K562 (cell line): ENCODE measurements around the gene RANGAP1. TPM values are rescaled to one million over a fixed set of nuclear protein-coding genes. Genes with fewer than 3 reads are reported as not detected.
A peak's percentile ranks its signal among the peaks of the same experiment; 100 is the strongest.

Source experiments
- ARHGAP35 ChIP-seq: fragments of 450-650 bp; IDR thresholded peaks from 2 replicates; pipeline ENCODE4 v1.6.1; 2018; ENCODE audit not compliant: partially characterized antibody
- BRD4 ChIP-seq: fragments of 200-600 bp; sonication (generic); IDR thresholded peaks from 2 replicates; pipeline ENCODE4 v1.6.1; 2017; ENCODE audit warnings: inconsistent platforms
- COPS2 ChIP-seq: fragments of 450-650 bp; conservative IDR thresholded peaks from 2 replicates; pipeline ENCODE4 v1.6.1; 2016; ENCODE audit warnings: mild to moderate bottlenecking, moderate library complexity
- ELF1 ChIP-seq: fragments of 200-800 bp; sonication (Bioruptor generic); IDR thresholded peaks from 2 replicates; pipeline ENCODE4 v1.6.1; 2016; ENCODE audit warnings: missing genetic modification characterization, missing compliant biosample characterization
- HDGF ChIP-seq: fragments of 450-650 bp; IDR thresholded peaks from 2 replicates; pipeline ENCODE4 v1.6.1; 2016
- KDM1A ChIP-seq, 2 experiments: fragments of 450-650 bp; IDR thresholded peaks; 2 replicates each; pipeline ENCODE4 v1.6.1; 2016; ENCODE audit warnings: mild to moderate bottlenecking in 2 of 2
- MBD2 ChIP-seq: sonication (generic); IDR thresholded peaks from 2 replicates; pipeline ENCODE4 v1.6.1; 2016; ENCODE audit warnings: low read depth, borderline replicate concordance
- MTA2 ChIP-seq: fragments of 450-650 bp; IDR thresholded peaks from 2 replicates; pipeline ENCODE4 v1.6.1; 2016; ENCODE audit warnings: low read depth
- NR3C1 ChIP-seq: sonication (generic); formaldehyde crosslinking; IDR thresholded peaks from 2 replicates; pipeline ENCODE4 v1.8.1; 2022; ENCODE audit warnings: missing genetic modification reagents
- PKNOX1 ChIP-seq: fragments of 450-650 bp; IDR thresholded peaks from 2 replicates; pipeline ENCODE4 v1.6.1; 2016
- REST ChIP-seq, 2 experiments: fragments of 450-650 bp; formaldehyde crosslinking in 1 of 2; IDR thresholded peaks; 2 replicates each; pipeline versions ENCODE4 v1.4.0 to v1.6.1; 2014 to 2020; ENCODE audit warnings: mild to moderate bottlenecking in 2 of 2, borderline replicate concordance in 1 of 2, low read depth in 1 of 2
- RNF2 ChIP-seq: sonication (generic); IDR thresholded peaks from 2 replicates; pipeline ENCODE4 v1.6.1; 2016
- SAP30 ChIP-seq: fragments of 200-600 bp; sonication (generic); IDR thresholded peaks from 2 replicates; pipeline ENCODE4 v1.6.1; 2012; ENCODE audit warnings: borderline replicate concordance, low read depth, mild to moderate bottlenecking, moderate library complexity, low read length, control low read depth, inconsistent platforms; ENCODE audit not compliant: insufficient read depth, poor library complexity, severe bottlenecking
- TGIF2 ChIP-seq: sonication (generic); formaldehyde crosslinking; IDR thresholded peaks from 2 replicates; pipeline ENCODE4 v1.8.1; 2022; ENCODE audit warnings: mild to moderate bottlenecking, missing genetic modification reagents, moderate library complexity
- ZBTB17 ChIP-seq: fragments of 450-650 bp; formaldehyde crosslinking; IDR thresholded peaks from 2 replicates; pipeline ENCODE4 v1.4.0; 2020; ENCODE audit warnings: mild to moderate bottlenecking
- ZKSCAN3 ChIP-seq: fragments of 250-450 bp; sonication (Bioruptor Pico); IDR thresholded peaks from 2 replicates; pipeline ENCODE4 v1.4.0; 2020
- ZNF121 ChIP-seq: sonication (generic); formaldehyde crosslinking; conservative IDR thresholded peaks from 2 replicates; pipeline ENCODE4 v1.8.0; 2022; ENCODE audit warnings: missing genetic modification reagents
- ZNF253 ChIP-seq: fragments of 250-450 bp; sonication (Bioruptor Pico); conservative IDR thresholded peaks from 2 replicates; pipeline ENCODE4 v1.6.1; 2021; ENCODE audit warnings: mild to moderate bottlenecking
- polyA plus RNA-seq, 8 experiments: library from polyadenylated mRNA; depleted of rRNA in 4 of 8; stranded (reverse) in 5 of 8; unstranded in 3 of 8; fragments of >200 nt; fragmentation: Nextera tagmentation in 2 of 8; fragmentation: Illumina TruSeq in 1 of 8; extraction: Ambion mirVana in 2 of 8; extraction: Trizol in 1 of 8; gene quantifications; 2 replicates each; pipeline versions ENCODE4 v1.2.1 to v1.2.3, GENCODE V29; 2011 to 2014; ENCODE audit warnings: inconsistent platforms in 1 of 8, missing spikeins in 1 of 8
- total RNA-seq, 7 experiments: library from RNA; depleted of rRNA in 6 of 7; stranded (reverse); fragments of >200 nt in 6 of 7; fragmentation: Illumina TruSeq in 2 of 7; extraction: Trizol in 2 of 7; gene quantifications; 2 replicates each; pipeline versions ENCODE4 v1.2.1 to v1.2.3, GENCODE V29; 2011 to 2021; ENCODE audit warnings: low replicate concordance in 1 of 7
- TF ChIP-seq, protein P1 (sequence below): IDR thresholded peaks from 3 replicates; pipeline ENCODE4 v1.6.1; 2011; ENCODE audit warnings: borderline replicate concordance, mild to moderate bottlenecking; ENCODE audit not compliant: insufficient read length, insufficient read depth

Gene RANGAP1
- total and polyA plus RNA-seq, 9 of the 15 experiments (the other 6 are each of a cell fraction or from before 2014, with no cell fraction given): 2.1 to 104 (median 50.6) TPM

DNA sequence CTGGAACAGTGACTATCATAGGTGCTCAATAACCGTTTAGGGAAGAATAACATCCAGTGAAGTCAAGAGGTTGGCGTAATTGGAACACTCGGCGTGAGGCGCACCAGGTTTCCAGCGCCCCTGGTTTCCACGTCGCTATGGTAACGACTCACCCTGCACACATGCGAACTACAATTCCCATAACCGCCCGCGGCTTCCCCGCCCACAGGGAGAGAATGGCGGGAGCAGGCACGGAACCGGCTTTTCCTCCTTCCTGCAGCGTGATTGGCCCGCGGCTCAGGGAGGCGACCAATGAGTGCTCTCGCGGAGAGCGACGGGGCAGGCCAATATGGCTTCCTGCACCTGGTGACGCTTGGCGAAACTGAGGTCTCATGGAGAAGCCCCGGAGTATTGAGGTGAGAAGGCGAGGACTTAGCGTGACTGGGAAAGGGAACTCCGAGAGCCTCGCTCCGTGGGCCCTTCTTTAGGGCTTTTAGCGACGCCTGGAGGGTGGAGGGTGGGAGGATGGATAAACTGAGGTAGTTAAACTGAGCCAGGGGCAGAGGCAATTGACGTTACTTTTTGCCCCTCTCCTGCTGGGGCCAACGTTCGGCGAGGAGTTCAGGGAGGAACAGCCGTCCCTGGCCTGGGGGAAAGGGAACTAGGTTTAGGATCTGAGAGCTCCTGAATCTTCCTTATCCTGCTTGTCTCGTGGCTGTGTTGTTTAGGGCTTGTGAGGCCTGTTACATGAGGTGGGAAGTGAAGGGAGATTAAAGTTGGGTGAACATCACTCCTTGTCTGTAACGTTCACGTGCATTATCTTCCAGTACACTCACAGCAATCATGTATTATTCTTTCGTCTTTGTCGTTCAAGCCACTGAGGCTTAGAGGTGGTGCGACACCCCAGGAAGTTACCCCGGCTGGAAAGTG is 80.7 kb downstream of the RANGAP1 start, which contains the start of gene L3MBTL2 (continued):
- TF ChIP-seq NR3C1 (CRISPR knock-in tag): no peak
- no peak for TF ChIP-seq RNF2
- TF ChIP-seq COPS2: no peak
- TF ChIP-seq, protein P1, sequence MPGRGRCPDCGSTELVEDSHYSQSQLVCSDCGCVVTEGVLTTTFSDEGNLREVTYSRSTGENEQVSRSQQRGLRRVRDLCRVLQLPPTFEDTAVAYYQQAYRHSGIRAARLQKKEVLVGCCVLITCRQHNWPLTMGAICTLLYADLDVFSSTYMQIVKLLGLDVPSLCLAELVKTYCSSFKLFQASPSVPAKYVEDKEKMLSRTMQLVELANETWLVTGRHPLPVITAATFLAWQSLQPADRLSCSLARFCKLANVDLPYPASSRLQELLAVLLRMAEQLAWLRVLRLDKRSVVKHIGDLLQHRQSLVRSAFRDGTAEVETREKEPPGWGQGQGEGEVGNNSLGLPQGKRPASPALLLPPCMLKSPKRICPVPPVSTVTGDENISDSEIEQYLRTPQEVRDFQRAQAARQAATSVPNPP: no peak
- TF ChIP-seq TGIF2 (CRISPR knock-in tag): no peak
- TF ChIP-seq BRD4: no peak
- TF ChIP-seq ARHGAP35: no peak
- TF ChIP-seq ZNF253: no peak
- peak; percentile 79 for TF ChIP-seq SAP30
- no peak for TF ChIP-seq KDM1A (IDR thresholded peaks at IDR 0.05)
- peak; percentile 87 for TF ChIP-seq MBD2
- no peak for TF ChIP-seq REST (IDR thresholded peaks at IDR 0.05; ENCODE audit: borderline replicate concordance)
- no peak for TF ChIP-seq REST (CRISPR knock-in tag; IDR thresholded peaks at IDR 0.05; ENCODE audit: low read depth)
- no peak for TF ChIP-seq ZBTB17 (CRISPR knock-in tag)
- TF ChIP-seq PKNOX1: peak; percentile 71
- peak; percentile 67; the same call in 1 of the 2 replicates for TF ChIP-seq ELF1 (tag)
- no peak for TF ChIP-seq MTA2
- TF ChIP-seq ZNF121 (CRISPR knock-in tag): no peak
- TF ChIP-seq ZKSCAN3: no peak
- TF ChIP-seq HDGF: no peak
